NCI-H446 treated with DMSO at 0.1 percent for 48 hours (cell line): ENCODE results near the gene MAD1L1.

Experiments used
- DNase-seq: peaks from one replicate; lab custom pipeline; 2025; lab: John Stamatoyannopoulos, UW

The MAD1L1 gene

GRCh38 chr7:2139004-2139699, 93.6 kb downstream of the MAD1L1 start:
- no peak for DNase-seq

DNA sequence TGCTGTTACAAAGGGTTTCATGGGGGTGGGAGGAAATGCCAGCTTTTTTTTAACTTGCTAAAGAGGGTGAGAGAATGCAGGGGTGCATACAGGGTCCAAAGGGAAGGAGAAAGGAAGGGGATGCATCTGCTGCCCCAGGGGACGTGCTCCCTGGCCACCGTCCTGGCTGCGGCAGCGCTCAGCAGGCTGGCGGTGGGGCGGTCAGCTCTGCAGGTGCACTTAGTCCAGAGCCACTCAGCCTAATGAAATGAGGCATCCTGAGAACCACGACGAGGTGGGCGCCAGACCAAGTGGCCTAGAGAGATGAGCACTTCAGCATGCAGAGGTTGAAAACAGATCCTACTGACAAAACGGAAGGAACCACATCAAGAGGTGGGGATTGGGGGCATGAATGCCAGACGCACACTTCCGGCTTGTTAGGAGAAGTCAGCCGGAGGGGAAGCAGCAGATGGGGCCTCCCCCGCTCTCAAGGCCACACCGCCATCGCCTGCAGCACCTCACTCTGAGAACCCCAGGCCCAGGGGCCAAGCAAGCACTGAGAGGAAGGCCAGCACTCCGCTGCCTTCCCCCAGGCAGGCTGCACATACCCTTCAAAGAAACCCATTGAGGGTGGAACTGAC, 94.5 kb downstream of the MAD1L1 start:
- DNase-seq = no peak

- no peak for DNase-seq
Observed at GRCh38 chr7:2134740-2135139, 98.0 kb downstream of the MAD1L1 start.

GRCh38 chr7:2132243-2132642, 100.5 kb downstream of the MAD1L1 start:
- no peak for DNase-seq

- DNase-seq = no peak
Observed at GRCh38 chr7:2131800-2132199, 100.9 kb downstream of the MAD1L1 start.

DNA sequence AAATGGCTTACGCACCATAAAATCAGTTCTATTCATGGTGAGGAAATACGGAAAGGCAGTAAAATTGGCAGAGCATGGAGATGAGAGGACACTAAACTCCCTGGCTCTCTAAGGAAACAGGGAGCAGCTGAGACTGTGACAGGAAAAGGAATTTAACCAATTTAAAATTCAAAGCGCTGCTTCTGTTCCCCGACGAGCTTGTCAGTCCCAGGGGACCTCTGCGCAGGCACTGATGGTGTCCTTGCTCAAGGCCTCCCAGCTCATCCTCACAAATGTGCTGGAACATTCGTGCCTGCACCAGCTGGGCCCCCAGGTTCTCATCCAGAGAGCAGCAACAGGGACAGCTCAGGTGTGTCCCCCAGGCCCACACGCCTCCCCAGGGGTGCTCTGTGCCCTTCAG, 101.4 kb downstream of the MAD1L1 start:
- DNase-seq = no peak

GRCh38 chr7:2130096-2130375, 102.7 kb downstream of the MAD1L1 start:
- no peak for DNase-seq

- DNase-seq = no peak
Observed at GRCh38 chr7:2129323-2130095, 103.2 kb downstream of the MAD1L1 start.

DNA sequence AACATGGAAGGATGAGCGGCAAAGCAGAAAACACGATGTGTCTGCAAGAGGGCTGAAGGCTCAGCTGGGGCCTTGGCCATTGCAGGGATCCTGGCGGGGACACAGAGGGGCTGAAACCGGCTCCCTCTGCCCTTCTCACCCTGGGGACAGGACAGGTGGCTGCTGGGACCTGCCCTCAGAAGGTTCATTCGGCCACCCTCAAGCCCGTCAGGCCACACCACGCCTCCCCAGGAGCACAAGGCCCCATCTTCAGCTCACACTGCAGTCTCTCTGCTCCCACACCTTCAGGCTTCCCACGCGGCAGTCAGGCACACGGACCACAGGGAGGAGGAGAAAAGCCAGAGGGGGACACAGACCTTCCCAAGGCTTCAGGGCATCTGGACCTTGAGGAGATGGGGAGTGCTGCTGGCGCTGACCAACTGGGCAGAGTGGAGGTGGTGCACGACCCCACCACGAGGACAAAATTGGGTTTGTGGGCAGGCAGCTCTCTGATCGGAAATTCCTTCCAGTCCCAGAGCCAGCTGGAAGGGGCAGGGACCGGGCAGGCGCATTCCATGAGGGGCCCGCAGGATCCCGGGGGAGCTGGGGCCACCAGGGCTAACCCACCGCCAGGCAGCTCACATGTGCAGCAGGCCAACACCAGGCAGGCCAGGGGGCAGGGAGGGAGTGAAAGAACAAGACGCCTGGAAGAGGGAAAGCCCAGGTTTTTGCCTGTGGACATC, 104.0 kb downstream of the MAD1L1 start:
- no peak for DNase-seq

- DNase-seq = no peak
Observed at GRCh38 chr7:2126621-2127020, 106.1 kb downstream of the MAD1L1 start.

- no peak for DNase-seq
Observed at GRCh38 chr7:2125931-2126330, 106.8 kb downstream of the MAD1L1 start.

GRCh38 chr7:2124604-2125345, 108.0 kb downstream of the MAD1L1 start:
- DNase-seq = no peak

DNA sequence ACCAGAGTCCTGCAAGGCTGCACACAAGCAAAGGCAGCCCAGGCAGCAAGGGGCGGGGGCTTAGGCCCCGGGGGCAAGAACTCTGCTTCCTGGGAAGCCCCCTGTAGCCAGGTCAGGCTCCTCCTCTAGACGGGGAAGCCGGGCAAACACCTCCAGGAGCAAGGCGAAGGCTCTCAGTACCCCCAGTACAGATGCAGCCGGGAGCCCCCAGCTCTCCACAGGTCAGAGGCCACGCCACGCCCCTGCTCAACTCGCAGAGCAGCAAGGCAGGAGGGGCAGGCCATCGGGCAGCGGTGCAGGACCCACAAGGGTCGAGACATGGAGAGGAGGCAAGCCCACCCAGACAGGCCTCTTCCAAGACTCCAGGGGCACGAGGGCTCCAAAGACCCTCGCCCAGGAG, 108.8 kb downstream of the MAD1L1 start:
- DNase-seq = no peak

- no peak for DNase-seq
Observed at GRCh38 chr7:2123360-2123759, 109.4 kb downstream of the MAD1L1 start.

DNA sequence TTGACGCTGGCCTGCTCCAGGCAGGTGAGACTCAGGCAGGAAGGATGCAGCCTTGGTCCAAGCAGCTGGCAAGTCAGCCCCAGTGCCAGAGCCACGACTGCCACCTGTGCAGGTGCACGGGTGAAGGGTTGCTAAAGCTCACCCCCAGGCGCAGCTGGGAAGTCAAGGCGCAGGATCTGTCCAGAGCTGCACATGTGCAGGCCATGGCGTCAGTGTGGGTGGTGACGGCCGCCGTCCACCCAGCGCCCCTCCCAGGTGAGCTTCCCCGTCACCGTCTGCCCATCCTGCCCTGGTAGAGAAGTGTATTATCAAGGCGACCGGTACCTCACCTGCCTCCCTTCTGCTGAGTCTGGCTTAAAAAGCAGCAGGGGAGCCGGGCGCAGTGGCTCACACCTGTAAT, 110.1 kb downstream of the MAD1L1 start:
- DNase-seq = no peak

GRCh38 chr7:2120841-2121830, 111.6 kb downstream of the MAD1L1 start:
- DNase-seq = no peak

DNA sequence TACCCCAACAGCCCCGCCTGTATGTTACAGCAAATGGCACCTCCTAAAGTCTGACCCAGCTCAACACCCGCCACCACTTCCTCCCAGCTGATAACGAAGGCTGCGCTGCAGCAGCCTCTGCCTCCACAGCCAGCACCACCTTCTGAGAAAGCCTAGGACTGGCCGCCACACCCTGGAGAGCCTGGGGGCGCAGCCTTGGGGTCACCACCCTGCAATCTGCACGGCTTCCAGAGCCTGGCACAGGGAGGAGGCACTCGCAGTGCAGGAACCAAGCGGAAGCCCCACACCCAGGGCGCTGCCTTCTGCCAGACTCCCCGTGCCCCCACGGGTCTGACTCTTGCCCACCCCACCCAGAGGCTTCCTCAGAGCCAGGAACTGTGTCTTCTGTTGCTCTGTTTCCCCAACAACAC, 112.5 kb downstream of the MAD1L1 start:
- no peak for DNase-seq

- no peak for DNase-seq
Observed at GRCh38 chr7:2118630-2119190, 114.0 kb downstream of the MAD1L1 start.

DNA sequence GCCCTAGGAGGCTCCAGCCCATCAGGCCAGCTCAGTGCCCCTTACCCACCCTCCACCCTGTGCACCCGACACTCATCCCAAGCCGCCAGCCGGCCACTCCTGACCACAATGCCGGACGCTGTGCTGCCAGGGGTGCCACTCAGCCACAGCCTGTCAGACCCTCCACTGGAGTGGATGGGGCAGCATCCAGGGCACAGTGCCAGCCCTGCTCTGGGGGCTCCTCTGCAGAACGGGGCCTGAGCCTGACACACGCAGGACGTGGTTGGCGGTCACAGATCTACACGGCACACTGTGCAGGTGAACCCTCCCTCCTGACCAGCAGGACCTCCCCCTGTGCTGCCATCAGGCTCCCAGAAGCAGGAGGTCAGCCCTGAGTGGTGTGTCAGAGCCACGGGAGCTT, 114.7 kb downstream of the MAD1L1 start:
- no peak for DNase-seq

DNA sequence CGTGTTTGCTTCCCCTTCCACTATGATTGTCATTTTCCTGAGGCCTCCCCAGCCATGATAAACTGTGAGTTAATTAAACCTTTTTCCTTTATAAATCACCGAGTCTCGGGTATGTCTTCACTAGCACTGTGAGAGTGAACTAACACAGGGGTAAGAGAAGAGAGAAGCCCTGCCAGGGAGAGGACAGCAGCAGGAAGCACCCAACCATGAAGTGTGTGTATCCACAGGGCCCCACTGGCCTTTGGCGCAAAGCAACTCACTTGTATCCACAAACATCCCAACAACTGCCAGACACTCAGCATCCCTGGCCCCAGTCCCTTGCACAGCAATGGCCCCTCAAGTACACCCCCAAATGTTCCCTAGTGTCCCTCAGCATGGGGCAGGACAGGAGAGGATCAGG, 115.1 kb downstream of the MAD1L1 start:
- no peak for DNase-seq
